GM21786 (cell line): Measurements from ENCODE around the gene PRR5L.
A peak's percentile ranks its signal among the peaks of the same experiment; 100 is the strongest.
"Not testable (repeated sequence)": the region's sequence is repeated elsewhere in the genome, so short reads cannot be mapped to it uniquely, and the experiment has no call there.

Experiments
- ATAC-seq: cut with Tn5 transposase; IDR thresholded peaks from one replicate; pipeline ENCODE4 v1.9.1; 2021; ENCODE audit not compliant: unreplicated experiment

Gene PRR5L

DNA sequence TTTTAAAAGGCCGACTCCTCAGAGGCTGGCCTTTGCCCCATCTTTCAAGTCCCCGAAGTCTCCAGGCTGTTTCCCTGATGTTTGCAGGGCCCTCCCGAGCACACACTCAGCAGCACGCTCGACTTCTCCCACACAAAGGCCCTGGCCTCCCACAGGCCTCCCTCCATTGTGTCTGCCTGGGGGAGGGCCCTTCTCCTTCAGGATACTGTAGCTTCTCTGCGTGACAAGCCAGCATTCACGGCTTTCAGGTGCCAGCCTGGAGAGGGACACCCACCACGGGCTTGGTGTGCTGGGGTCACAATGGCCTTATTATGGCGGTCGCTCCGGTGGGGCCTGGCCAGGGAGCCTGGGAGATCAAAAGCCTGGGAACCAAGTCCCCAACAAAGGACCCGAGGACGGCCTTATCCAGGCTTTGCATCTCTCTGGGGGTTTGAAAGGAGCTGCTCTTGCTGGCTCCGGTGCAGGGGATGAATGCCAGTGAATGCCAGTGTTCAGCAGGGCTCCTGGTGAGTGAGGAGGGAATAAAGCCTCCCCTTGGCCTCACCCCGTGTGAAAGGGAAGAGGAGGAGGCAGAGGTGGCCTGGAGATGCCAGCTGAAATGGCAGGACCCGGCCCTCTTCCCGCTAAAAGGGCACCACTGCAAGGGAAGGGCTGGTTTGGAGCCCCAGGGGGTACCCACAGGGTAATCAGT is 159.0 kb downstream of the PRR5L start:
- no peak for ATAC-seq

DNA sequence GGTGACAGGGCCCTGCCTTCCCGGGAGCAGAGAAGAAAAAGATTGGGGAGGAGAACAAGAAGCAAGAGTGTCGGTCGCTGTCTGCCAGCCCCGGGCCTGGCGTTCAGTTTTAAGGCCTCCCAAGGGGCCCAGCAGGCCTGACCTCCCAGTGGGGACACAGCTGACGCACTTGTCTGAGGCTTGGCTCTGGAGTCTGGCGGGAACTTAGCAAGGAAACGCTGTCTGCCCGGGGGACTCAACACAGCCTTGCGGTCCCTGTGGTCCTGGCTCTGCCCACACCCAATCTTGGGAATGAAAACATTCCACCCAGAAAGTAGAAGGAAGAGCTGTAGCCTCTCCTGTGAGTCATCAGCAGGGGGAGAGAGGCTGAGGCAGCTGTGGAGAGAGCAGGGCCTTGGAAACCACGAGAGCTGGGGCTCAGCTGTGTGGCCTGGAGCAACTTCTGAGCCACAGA is 159.6 kb downstream of the PRR5L start:
- no peak for ATAC-seq

DNA sequence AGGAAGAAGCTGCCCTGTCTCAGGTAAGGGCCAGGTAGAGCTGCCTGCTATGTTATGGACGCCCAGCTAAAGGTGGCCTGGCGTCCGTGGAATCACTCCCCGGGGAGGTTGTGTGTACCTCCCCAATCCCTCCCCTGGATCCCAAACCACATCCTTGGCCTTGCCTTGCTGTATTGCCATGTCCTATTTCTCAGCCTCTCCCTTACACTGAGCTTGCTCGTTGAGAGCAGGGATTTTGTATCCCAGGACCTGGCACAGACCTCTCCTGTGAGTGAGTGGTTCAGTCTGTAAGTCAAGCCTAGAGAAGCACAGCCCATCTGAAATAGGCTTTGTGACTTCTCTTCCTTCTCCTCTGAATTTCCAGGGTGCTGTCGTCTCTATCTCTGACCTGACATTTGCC is 160.1 kb downstream of the PRR5L start:
- ATAC-seq, result no peak

DNA sequence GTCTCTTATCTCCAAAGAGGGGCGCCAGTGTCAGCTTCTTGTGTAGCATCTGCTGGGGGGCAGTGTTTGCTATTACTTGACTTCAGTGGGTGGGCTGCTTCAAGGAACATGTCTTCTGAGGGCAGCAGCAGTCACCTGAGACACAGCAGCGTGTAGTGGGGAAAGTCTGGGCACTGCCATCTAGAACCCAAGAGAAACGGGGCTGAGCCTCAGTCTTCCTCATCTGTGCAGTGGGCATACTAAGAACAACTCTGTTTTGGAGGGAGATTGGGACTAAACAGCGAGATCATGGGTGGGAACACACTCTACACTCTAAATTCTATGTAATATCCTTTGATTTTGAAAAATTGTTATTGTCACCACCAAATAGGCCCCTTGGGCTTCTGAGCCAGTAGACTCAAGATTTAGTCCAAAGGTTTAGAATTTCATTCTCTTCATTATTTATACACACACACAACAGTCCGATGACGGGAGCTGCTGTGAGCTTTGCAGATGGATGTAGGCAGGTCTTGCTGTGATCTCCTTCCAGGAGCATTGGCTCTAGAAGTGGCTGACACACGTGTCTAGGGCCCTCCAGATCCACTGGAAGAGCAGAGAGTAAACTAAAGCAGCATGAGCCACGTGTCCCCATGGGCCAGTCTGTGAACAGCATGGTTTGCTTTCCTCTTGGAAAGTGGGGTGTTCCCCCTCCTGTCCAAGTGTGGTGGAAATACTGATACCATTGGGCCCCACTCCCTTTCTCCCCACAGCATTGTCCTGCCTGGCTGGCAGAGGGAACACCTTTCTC is 162.2 kb downstream of the PRR5L start:
- no peak for ATAC-seq

DNA sequence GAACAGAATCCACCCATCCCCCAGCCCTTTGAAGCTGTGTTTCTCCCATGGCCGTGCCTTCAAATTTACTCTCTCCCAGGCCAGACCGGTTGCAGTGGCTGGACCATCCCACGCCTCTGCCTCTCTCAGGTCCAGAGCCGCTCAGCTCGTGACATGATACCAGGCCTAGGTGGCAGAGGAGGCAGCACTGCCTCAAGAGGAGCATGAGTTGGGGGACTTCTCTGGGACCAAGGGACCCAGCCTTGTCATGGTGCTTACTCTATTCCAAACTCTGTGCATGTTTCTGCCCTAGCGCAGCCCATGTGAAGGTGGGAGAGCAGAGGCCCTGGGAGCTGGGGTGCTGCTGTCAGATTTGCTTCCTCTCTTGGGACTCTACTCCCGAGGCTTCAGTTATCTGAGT is 163.0 kb downstream of the PRR5L start:
- no peak for ATAC-seq

DNA sequence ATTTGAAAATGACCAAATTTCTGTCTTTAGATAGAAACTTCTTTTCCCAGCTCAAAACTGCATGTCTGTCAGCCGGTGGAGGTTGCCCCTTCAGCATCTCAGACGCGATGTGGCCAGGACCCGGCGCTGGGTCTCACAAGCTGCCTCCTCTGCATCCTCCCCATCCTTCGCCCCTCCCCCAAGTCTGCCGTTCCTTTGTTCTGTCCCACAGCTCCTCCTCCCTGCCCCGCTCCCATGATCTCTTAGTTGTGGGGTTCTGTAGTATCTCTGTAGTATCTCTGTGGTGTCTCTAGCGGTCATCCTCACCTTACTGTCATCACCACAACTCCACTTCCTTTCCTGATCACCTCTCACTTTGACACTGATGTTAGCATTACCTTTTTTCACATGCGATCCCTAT is 164.1 kb downstream of the PRR5L start:
- no peak for ATAC-seq

DNA sequence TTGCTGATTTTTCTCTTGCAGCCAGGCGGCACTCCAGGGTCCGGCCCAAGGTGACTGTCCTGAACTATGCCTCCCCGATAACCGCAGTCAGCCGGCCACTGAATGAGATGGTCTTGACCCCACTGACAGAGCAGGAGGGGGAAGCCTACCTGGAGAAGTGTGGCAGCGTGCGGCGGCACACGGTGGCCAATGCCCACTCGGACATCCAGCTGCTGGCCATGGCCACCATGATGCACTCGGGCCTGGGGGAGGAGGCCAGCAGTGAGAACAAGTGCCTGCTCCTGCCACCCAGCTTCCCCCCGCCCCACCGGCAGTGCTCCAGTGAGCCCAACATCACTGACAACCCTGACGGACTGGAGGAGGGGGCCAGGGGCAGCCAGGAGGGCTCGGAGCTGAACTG is 166.2 kb downstream of the PRR5L start:
- ATAC-seq, result no peak

DNA sequence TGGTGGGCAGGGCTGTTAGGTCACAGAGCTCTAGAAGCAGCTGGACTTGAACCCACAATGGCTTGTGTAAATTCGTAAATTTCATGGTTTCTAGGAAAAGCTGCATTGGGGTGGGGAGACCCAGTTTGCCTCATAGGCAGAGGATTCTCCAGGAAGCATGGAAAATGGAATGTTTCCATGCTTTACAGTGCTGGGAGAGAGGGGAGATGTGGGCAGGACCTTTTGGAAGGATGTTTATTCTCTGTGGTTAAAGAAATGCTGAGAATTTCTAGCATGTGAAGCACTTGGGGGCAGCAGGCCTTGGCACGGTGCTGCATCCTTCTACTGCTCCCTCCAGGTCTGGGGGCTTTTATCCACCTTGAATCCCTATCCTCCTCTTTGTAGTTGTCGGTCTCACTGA is 167.7 kb downstream of the PRR5L start:
- ATAC-seq, result no peak

DNA sequence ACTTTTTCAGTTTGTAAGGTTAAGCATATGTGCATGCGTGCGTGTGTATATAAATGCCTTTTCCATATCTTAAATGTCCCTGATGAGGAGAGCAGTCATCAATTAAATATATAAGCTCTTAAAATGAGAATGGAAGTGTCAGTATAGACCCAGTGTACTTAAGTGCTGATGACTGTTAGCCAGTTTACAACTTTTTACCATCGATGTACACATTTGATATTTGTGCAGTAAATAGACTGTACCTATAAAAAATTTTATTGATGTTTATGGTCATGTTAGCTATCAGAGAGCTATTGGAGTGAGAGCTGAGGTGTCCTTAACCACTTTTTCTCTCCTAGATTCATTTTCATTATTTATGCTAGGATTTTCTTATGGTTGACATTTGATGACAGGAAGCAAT is 168.6 kb downstream of the PRR5L start:
- no peak for ATAC-seq

DNA sequence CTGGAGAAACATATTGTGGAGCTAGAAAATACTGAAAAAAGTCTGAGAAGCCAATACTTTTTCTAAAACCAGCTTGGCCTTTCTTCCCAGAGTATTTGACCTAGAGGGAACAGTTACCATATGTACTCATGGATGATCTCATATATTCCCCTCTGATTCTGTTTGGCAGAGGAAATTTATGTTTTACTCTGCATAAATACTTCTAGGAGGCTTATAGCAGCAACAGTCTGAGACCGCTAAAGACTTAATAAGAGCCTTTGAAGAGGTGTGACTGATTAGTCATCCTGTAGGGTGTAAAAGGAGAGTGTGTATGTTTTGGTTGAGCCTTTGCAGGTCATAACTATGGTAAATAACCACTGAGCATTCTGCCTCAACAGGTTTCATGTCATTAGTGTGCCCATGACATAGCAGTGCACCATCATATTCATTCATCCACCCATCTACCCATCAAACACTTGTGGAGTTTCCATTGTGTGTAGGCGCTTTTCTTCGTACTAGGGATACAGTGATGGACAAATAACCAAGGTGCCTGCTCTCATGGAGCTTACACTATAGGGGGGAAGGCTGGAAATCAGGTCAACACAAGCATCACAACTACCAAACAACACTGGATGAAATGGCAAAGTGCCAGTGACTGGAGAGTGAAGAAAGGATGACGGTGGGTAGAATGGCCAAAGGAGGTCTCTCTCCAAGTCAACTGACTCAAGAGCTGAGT is 169.5 kb downstream of the PRR5L start:
- ATAC-seq, result no peak

DNA sequence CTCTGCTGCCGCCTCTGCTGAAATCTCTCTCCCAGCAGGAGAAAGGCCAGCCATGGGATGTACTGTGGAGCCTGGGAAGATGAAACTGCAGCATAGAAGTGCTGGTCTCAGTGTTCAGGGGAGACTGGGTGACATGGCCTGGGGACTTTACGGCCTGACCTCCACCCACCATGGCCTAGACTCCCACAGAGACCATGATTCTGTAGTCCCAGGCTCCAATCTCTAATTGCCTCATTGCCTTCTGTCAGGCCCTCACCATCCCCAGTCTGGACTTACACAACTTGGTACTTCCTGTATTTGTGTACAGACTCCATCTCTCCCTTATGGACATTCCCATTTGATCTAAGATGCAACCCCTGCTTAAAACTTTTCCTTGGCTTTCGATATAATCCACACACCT is 170.9 kb downstream of the PRR5L start:
- no peak for ATAC-seq

DNA sequence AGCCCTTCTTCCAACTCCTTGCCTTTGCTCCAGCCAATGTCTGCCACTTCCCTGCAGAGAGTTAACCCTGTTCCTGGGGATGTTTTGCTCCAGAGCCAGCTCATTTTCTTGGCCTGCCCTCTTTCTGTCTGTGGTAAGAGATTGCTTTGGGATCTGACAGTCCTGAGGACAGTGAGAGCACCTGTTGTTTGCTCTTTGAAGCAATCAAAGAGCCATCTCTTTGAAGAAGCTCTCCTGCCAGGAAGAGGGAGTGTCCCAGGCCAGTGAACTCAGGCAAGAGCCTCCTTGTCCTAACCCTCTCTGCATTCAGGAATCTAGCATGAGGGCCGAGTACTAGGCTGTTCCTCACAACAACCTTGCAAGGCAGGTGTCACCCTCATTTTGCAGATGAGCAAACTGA is 171.8 kb downstream of the PRR5L start:
- ATAC-seq, result no peak

DNA sequence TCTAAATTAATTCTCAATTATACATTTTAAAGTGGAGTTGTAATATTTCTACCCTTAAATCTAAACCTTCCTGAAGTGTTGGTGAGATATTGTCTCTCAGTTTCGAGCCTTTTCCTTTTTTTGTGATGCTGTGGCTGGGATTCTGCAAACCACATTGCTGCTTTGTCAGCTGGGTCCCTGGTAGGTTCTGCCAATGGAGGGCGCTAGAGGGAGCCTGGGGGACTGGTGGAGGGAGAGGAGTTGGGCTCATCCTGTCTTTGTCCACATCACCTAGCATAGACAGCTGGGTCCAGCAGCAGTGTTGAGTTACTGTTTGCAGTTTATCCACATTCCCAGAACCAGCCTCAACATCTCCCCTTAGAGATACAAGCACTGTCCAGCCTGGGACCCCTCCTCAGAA is 173.0 kb downstream of the PRR5L start:
- no peak for ATAC-seq

DNA sequence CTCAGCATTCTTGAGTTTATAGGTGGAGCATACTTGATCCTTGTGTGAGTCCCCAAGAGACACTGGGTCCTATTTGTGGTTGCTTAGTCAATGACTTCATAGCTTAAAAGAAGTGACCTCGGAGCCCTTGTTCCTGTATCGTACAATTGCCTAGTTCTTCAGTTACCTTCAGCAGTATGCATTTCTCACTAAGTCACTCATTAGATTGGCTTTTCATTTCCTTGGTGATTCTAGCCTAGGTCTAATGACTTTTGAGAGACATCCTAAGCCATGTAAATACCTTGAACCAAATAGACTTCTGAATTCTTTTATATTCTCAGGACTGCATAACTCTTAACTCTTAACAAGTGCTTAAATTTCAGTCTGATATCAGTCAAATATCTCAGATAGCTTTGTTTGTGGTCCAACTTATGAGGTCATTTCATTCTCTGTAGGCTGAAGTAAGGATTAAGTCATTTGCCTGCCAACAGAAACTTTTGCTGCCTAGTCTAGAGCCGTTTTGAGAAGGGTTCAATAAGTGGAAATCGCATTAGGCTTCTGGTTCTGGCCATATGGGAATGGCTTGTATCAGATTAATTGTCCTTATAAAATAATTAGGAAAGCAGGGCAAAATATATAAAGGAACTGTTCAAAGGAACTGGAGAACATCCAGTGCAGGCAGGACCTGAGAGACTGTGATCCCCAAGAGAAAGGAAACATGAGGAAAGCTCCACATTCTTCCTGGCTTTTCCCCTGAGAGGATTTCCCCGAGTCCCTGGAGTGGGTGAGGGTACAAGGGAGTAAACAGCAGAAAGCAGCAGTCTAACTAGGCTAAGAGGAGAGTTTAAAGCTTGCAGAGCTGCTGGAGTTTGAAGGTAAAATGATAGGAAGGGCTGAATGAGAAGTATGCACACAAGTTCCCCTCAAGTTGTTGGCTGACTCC is 174.1 kb downstream of the PRR5L start:
- no peak for ATAC-seq

DNA sequence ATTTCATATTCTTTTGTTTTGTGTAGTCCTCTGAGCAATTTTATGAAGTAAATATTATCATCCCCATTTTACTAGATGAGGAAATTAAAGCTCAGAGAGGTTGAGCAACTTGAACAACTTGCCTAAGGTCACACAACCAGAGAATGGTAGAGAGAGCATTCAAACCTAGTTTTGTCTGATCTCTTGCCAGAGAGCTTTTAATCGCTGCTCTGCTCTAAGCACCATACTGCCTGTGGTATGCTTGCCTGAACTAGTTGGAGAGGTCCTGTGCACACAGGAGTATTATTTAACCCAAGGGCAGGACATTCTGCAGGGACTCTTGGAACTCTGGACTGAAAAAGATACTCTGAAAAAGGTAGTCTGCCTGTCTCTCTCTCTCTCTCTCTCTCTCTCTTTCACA is 175.5 kb downstream of the PRR5L start:
- no peak for ATAC-seq

DNA sequence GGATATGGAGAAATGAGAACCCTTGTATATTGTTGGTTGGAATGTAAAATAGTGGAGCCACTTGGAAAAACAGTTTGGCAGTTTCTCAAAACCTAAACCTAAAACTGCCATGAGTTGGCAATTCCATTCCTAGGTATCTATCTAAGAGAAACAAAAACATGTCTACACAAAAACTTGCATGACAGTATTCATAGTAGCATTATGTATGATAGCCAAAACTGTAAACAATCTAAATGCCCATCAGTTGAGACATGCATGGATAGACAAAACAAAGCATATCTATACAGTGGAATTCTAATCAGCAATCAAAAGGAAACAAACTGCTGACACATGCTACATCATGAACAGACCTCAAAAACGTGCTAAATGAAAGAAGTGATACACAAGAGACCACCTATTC is 179.1 kb downstream of the PRR5L start:
- ATAC-seq, result no peak

DNA sequence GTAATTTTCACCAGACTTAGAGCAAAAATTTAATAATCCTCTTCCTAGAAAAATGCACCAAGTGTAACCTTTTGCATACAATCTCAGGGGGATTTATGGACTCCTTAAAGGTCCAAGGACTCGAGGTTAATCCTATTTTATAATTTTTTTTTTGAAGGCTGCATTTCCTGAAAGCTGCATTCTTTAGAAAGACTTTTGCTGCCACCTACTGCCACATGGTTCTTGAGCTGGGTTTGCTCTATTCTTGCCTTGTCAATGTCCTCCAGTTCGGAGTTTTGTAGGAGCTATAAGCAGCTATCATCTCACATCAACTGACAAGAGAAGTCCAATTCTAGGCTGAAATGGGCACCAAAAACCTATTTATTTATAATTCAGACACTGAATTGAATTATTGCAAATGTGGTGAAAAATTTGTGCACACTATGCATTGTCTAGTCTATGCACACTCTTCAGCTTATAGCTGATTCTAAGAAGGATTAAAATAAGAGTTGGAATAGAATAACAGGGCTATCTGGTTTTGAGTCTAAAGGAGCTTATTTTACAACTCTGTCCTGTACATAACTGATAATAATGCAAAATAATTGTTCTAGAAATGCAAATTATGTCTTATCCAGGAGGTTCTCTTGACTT is 182.7 kb downstream of the PRR5L start:
- ATAC-seq, result peak; percentile 62

DNA sequence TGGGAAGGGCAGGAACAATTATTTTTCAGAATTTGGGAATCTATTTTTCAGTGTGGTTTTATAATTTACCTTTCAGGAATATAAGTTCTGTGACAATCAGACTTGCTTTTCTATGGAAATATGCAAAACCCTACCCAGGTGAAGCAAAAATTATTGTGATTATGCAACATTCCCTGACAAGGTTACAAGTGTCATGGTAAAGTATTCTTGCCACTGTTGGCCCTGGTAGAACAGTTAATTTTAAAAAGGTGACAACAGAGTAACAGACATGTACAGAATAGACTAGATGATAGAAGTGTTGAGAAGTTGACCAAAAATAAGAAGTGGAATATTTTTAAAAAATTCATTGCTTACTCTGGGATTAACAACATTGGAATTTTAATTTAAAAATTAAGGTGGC is 184.7 kb downstream of the PRR5L start:
- no peak for ATAC-seq

DNA sequence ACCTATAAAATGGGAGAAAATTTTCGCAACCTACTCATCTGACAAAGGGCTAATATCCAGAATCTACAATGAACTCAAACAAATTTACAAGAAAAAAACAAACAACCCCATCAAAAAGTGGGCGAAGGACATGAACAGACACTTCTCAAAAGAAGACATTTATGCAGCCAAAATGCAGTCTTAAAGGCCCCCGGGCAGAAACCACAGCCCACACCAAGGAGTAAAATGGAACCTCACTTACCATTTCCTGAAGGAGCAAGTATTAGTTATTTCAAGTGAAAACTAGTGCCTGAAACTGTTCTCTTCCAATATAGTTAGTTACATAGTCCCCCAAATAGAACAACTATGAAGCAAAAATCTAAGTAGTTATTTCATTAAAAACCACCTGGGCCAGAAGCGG is 187.0 kb downstream of the PRR5L start:
- ATAC-seq, result not testable (repeated sequence)

DNA sequence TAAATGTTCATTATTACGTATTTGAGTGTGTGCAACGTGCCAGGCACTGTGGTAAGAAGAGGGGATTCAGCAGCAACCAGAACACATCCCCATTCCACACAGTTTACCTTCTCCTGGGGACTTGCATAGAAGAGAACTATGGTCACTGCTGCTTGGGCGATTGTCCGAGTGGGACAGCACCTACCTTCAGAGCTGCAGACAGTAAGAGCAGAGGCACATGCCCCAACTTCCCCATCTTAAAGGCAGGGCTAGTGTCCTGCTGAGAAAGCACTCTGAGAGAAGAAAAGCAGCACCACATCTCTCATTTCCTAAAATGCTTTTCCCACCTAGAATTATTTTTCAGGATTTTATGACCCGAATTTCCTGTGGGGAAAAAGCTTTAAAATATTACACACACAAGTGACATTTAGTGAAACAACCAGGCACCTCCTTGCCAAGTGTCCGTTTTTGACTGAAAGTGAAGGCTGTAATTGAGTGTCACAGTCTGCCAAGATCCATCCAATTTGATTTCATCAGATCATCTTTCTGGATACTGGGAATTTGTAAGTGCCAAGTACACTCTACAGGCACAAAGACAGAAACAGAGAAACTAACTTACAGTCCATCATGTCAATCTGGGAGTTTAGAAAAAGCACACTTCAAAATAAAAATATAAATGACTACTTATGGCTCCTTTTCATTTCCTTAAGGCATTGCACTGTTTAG is 189.4 kb downstream of the PRR5L start:
- ATAC-seq, result no peak
